GM21619 (cell line): ENCODE measurements around the gene ABCB8.

Experiments used
- ATAC-seq: cut with Tn5 transposase; IDR thresholded peaks from one replicate; pipeline ENCODE4 v1.9.1; 2021; ENCODE audit not compliant: unreplicated experiment

Gene ABCB8

GRCh38 chr7:151056666-151057505 lies 28.6 kb downstream of the ABCB8 start:
- ATAC-seq: no peak

- ATAC-seq: peak; percentile 10
These were observed 29.3 kb downstream of the ABCB8 start, which contains the start of gene CDK5 for GRCh38 chr7:151057506-151057988. Gene CDK5 (minus strand): TSS chr7:151057897. CDS start chr7:151057848, 49 bp downstream.

GRCh38 chr7:151057989-151058780 lies 29.9 kb downstream of the ABCB8 start:
- peak; percentile 87 for ATAC-seq

GRCh38 chr7:151058781-151059366 lies 30.6 kb downstream of the ABCB8 start:
- ATAC-seq: no peak

GRCh38 chr7:151059367-151060112 lies 31.3 kb downstream of the ABCB8 start, which contains the start of gene SLC4A2:
Gene SLC4A2 (plus strand): TSS chr7:151059589. CDS start chr7:151061988, 2,399 bp downstream.
- ATAC-seq: peak; percentile 30

GRCh38 chr7:151060113-151060415 lies 31.8 kb downstream of the ABCB8 start:
- ATAC-seq: no peak

GRCh38 chr7:151060416-151061212 lies 32.4 kb downstream of the ABCB8 start:
- no peak for ATAC-seq

GRCh38 chr7:151061213-151062110 lies 33.2 kb downstream of the ABCB8 start:
- no peak for ATAC-seq

GRCh38 chr7:151062111-151062398 lies 33.8 kb downstream of the ABCB8 start:
- ATAC-seq: no peak

GRCh38 chr7:151062399-151063211 lies 34.4 kb downstream of the ABCB8 start:
- ATAC-seq: no peak

- no peak for ATAC-seq
These were observed 34.9 kb downstream of the ABCB8 start for GRCh38 chr7:151063212-151063561.

GRCh38 chr7:151064454-151064853 lies 36.2 kb downstream of the ABCB8 start:
- ATAC-seq: no peak

GRCh38 chr7:151064993-151065392 lies 36.7 kb downstream of the ABCB8 start:
- no peak for ATAC-seq

- no peak for ATAC-seq
These were observed 37.3 kb downstream of the ABCB8 start for GRCh38 chr7:151065516-151065915.

GRCh38 chr7:151066273-151066974 lies 38.2 kb downstream of the ABCB8 start:
- no peak for ATAC-seq

GRCh38 chr7:151068069-151068773 lies 40.0 kb downstream of the ABCB8 start:
- no peak for ATAC-seq
